H1 (cell line): ENCODE data around the gene PROSER2. TPM values are rescaled to one million over a fixed set of nuclear protein-coding genes. Genes with fewer than 3 reads are reported as not detected.

Source experiments
- CTCF ChIA-PET: fragments of 300-600 bp; sonication (Branson Sonifier 250); formaldehyde crosslinking; loops from one replicate; lab custom pipeline; 2021; ENCODE audit not compliant: partially characterized antibody; lab: Charles Lee
- POLR2A ChIA-PET: fragments of 300-600 bp; sonication (Branson Sonifier 250); formaldehyde crosslinking; loops from one replicate; lab custom pipeline; 2021; ENCODE audit warnings: inconsistent platforms; ENCODE audit not compliant: partially characterized antibody; lab: Charles Lee
- DNase-seq, 2 experiments: peaks; one replicate each; pipeline versions ENCODE4 v3.0.0 to v3.0.0-alpha.2; 2010 to 2022; ENCODE audit warnings: low spot score in 2 of 2, low read depth in 1 of 2, mixed read lengths in 1 of 2
- FAIRE-seq: peaks from 2 replicates; lab custom pipeline; 2011; peaks lifted over from hg19 to GRCh38; lab: Jason Lieb, UNC
- H2AFZ ChIP-seq: 2 replicates; pipeline ENCODE4 v1.8.1; 2012; ENCODE audit warnings: low read length, inconsistent platforms
- H2AK5ac ChIP-seq: 2 replicates; pipeline ENCODE4 v1.6.1; 2013; ENCODE audit warnings: low read depth, low read length
- H2BK120ac ChIP-seq: replicated peaks from 2 replicates; pipeline ENCODE3; 2013; ENCODE audit warnings: low read depth, low read length, inconsistent platforms
- H2BK12ac ChIP-seq: 2 replicates; pipeline ENCODE4 v1.6.1; 2013; ENCODE audit warnings: low read depth, low read length
- H2BK15ac ChIP-seq: 2 replicates; pipeline ENCODE4 v1.6.1; 2013; ENCODE audit warnings: low read length
- H2BK20ac ChIP-seq: 2 replicates; pipeline ENCODE4 v1.6.1; 2013; ENCODE audit warnings: low read length
- H2BK5ac ChIP-seq: 2 replicates; pipeline ENCODE4 v1.6.1; 2013; ENCODE audit warnings: low read depth, low read length
- H3K14ac ChIP-seq: 2 replicates; pipeline ENCODE4 v1.6.1; 2013; ENCODE audit warnings: inconsistent platforms; ENCODE audit not compliant: insufficient read length
- H3K18ac ChIP-seq: 2 replicates; pipeline ENCODE4 v1.6.1; 2013; ENCODE audit warnings: low read length; ENCODE audit errors: extremely low read depth
- H3K23ac ChIP-seq: 2 replicates; pipeline ENCODE4 v1.6.1; 2013; ENCODE audit warnings: inconsistent platforms; ENCODE audit not compliant: insufficient read length
- H3K23me2 ChIP-seq: 2 replicates; pipeline ENCODE4 v1.6.1; 2013; ENCODE audit warnings: low read depth, low read length
- H3K27ac ChIP-seq: 2 replicates; pipeline ENCODE4 v1.6.1; 2011; ENCODE audit warnings: low read depth, low read length, inconsistent platforms
- H3K27me3 ChIP-seq, 4 experiments: replicated peaks in 1 of 4; 1 replicate in 1 of 4; 2 replicates in 3 of 4; pipeline versions ENCODE4 v1.6.1 to v1.8.1; 2011 to 2013; ENCODE audit warnings: low read length in 3 of 4, mild to moderate bottlenecking in 3 of 4, inconsistent platforms in 2 of 4, mixed read lengths in 2 of 4, moderate library complexity in 1 of 4; ENCODE audit not compliant: control insufficient read depth in 3 of 4, insufficient read depth in 3 of 4; ENCODE audit errors: extremely low read depth in 1 of 4
- H3K36me3 ChIP-seq, 4 experiments: 2 replicates each; pipeline versions ENCODE4 v1.6.1 to v1.8.1; 2011 to 2013; ENCODE audit warnings: mild to moderate bottlenecking in 4 of 4, low read length in 3 of 4, moderate library complexity in 2 of 4, control low read depth in 1 of 4, inconsistent platforms in 1 of 4; ENCODE audit not compliant: insufficient read depth in 4 of 4, control insufficient read depth in 2 of 4
- H3K4ac ChIP-seq: replicated peaks from 2 replicates; pipeline ENCODE3; 2013; ENCODE audit warnings: low read length, low read depth, mixed read lengths, inconsistent platforms; ENCODE audit not compliant: insufficient read length
- H3K4me1 ChIP-seq, 4 experiments: replicated peaks in 1 of 4; 1 replicate in 1 of 4; 2 replicates in 3 of 4; pipeline versions ENCODE4 v1.6.1 to v1.8.1; 2011 to 2013; ENCODE audit warnings: low read length in 3 of 4, inconsistent platforms in 2 of 4, mixed read lengths in 1 of 4; ENCODE audit not compliant: insufficient read depth in 4 of 4, control insufficient read depth in 3 of 4
- H3K4me2 ChIP-seq, 2 experiments: 2 replicates each; pipeline versions ENCODE4 v1.6.1 to v1.8.1; 2011 to 2013; ENCODE audit warnings: low read depth in 2 of 2, low read length in 2 of 2, control low read depth in 1 of 2, inconsistent platforms in 1 of 2, mild to moderate bottlenecking in 1 of 2; ENCODE audit not compliant: insufficient read depth in 1 of 2
- H3K4me3 ChIP-seq, 4 experiments: fragments of 200-600, 300-600 bp in 1 of 4; sonication (generic), shearing (Covaris generic), sonication (Bioruptor Twin) in 1 of 4; 2 replicates each; pipeline versions ENCODE4 v1.5.1 to v1.8.1; 2011 to 2016; ENCODE audit warnings: low read length in 4 of 4, low read depth in 3 of 4, control low read depth in 2 of 4, inconsistent platforms in 2 of 4, mild to moderate bottlenecking in 2 of 4, mixed read lengths in 1 of 4, moderate library complexity in 1 of 4; ENCODE audit not compliant: insufficient read depth in 2 of 4; ENCODE audit errors: extremely low read depth in 1 of 4
- H3K56ac ChIP-seq: replicated peaks from 2 replicates; pipeline ENCODE3; 2013; ENCODE audit warnings: low read depth, mild to moderate bottlenecking, mixed read lengths, low read length, inconsistent platforms; ENCODE audit not compliant: insufficient read length
- H3K79me1 ChIP-seq: 2 replicates; pipeline ENCODE4 v1.6.1; 2013; ENCODE audit warnings: low read depth, low read length, control low read depth
- H3K79me2 ChIP-seq, 2 experiments: 2 replicates each; pipeline versions ENCODE4 v1.6.1 to v1.8.1; 2012 to 2013; ENCODE audit warnings: low read length in 2 of 2, mild to moderate bottlenecking in 2 of 2, inconsistent platforms in 1 of 2; ENCODE audit not compliant: insufficient read depth in 2 of 2, control insufficient read depth in 1 of 2
- H3K9ac ChIP-seq, 4 experiments: replicated peaks in 1 of 4; 1 replicate in 1 of 4; 2 replicates in 3 of 4; pipeline versions ENCODE4 v1.6.1 to v1.8.1; 2011 to 2013; ENCODE audit warnings: low read depth in 3 of 4, low read length in 3 of 4, control low read depth in 2 of 4, mild to moderate bottlenecking in 2 of 4, moderate library complexity in 2 of 4, inconsistent platforms in 1 of 4; ENCODE audit errors: extremely low read depth in 1 of 4
- H3K9me3 ChIP-seq, 2 experiments: 2 replicates each; pipeline versions ENCODE4 v1.6.1 to v1.8.1; 2012 to 2013; ENCODE audit warnings: mild to moderate bottlenecking in 2 of 2, moderate library complexity in 2 of 2, control low read depth in 1 of 2, inconsistent platforms in 1 of 2, low read depth in 1 of 2, low read length in 1 of 2, mixed read lengths in 1 of 2; ENCODE audit not compliant: insufficient read depth in 2 of 2
- H4K20me1 ChIP-seq, 2 experiments: replicated peaks in 1 of 2; 2 replicates each; pipeline versions ENCODE3 to v1.8.1; 2011 to 2013; ENCODE audit warnings: inconsistent platforms in 2 of 2, low read length in 2 of 2, mild to moderate bottlenecking in 1 of 2; ENCODE audit not compliant: insufficient read depth in 2 of 2, control insufficient read depth in 1 of 2
- H4K5ac ChIP-seq: 2 replicates; pipeline ENCODE4 v1.6.1; 2013; ENCODE audit warnings: low read length, low read depth, mixed read lengths, inconsistent platforms; ENCODE audit not compliant: insufficient read length
- H4K8ac ChIP-seq: 2 replicates; pipeline ENCODE4 v1.8.0; 2013; ENCODE audit warnings: mild to moderate bottlenecking, moderate library complexity, low read length, inconsistent platforms; ENCODE audit not compliant: insufficient read depth; ENCODE audit errors: extremely low read depth
- H4K91ac ChIP-seq: replicated peaks from 2 replicates; pipeline ENCODE3; 2013; ENCODE audit warnings: low read length, mixed read lengths, inconsistent platforms; ENCODE audit not compliant: insufficient read length
- EP300 ChIP-seq, 2 experiments: IDR thresholded peaks; 1 replicate in 1 of 2; 2 replicates in 1 of 2; pipeline ENCODE4 v1.6.1; 2011 to 2012; ENCODE audit warnings: low read depth in 2 of 2, low read length in 2 of 2, mild to moderate bottlenecking in 2 of 2, borderline replicate concordance in 1 of 2, inconsistent platforms in 1 of 2, moderate library complexity in 1 of 2
- HDAC2 ChIP-seq, 2 experiments: fragments of 300-600 bp in 1 of 2; sonication (generic) in 1 of 2; IDR thresholded peaks; 2 replicates each; pipeline ENCODE4 v1.6.1; 2011 to 2012; ENCODE audit warnings: low read depth in 2 of 2, low read length in 2 of 2, mild to moderate bottlenecking in 2 of 2, moderate library complexity in 2 of 2, borderline replicate concordance in 1 of 2, inconsistent platforms in 1 of 2
- POLR2A ChIP-seq, 2 experiments: IDR thresholded peaks; 1 replicate in 1 of 2; 2 replicates in 1 of 2; pipeline ENCODE4 v1.6.1; 2011; ENCODE audit warnings: low read depth in 2 of 2, low read length in 2 of 2, mild to moderate bottlenecking in 2 of 2; ENCODE audit errors: control extremely low read depth in 1 of 2
- POLR2AphosphoS5 ChIP-seq: IDR thresholded peaks from 2 replicates; pipeline ENCODE4 v1.6.1; 2011; ENCODE audit warnings: low read depth, low read length
- RBBP5 ChIP-seq: IDR thresholded peaks from 2 replicates; pipeline ENCODE4 v1.7.1; 2012; ENCODE audit warnings: low read depth, mild to moderate bottlenecking, inconsistent platforms, low read length, moderate library complexity, borderline replicate concordance
- WGBS, 2 experiments: shearing (Covaris generic) in 1 of 2; methylation state at CpG; one replicate each; pipeline versions ENCODE4 v1.1.6 to v1.1.7; 2013 to 2015; ENCODE audit warnings: low lambda C conversion rate in 2 of 2, mixed read lengths in 2 of 2, inconsistent platforms in 1 of 2, low coverage in 1 of 2, missing lambda C conversion rate in 1 of 2; ENCODE audit not compliant: insufficient replicate concordance in 2 of 2, insufficient coverage in 1 of 2, insufficient read length in 1 of 2; ENCODE audit errors: extremely low coverage in 1 of 2, missing lambda C conversion rate in 1 of 2; 5-methylcytosine and 5-hydroxymethylcytosine counted together
- long read RNA-seq, 2 experiments: library from RNA in 1 of 2; library from capped mRNA in 1 of 2; stranded (forward); transcript quantifications; one replicate each; pipeline ENCODE4 v2.0.0, GENCODE V29; 2021; ENCODE audit warnings: inconsistent platforms in 1 of 2
- polyA minus RNA-seq, 3 experiments: library from RNA; depleted of rRNA, polyadenylated mRNA; stranded (reverse); fragments of >200 nt; gene quantifications; 1 replicate in 2 of 3; 2 replicates in 1 of 3; pipeline ENCODE4 v1.2.3, GENCODE V29; 2011
- polyA plus RNA-seq, 7 experiments: library from polyadenylated mRNA; depleted of rRNA in 3 of 7; stranded (reverse) in 5 of 7; unstranded in 2 of 7; fragments of >200 nt in 5 of 7; fragments of 200-250 nt in 2 of 7; gene quantifications; 1 replicate in 5 of 7; 2 replicates in 1 of 7; 4 replicates in 1 of 7; pipeline versions ENCODE4 v1.2.1 to v1.2.3, GENCODE V29; 2011 to 2013; ENCODE audit warnings: missing spikeins in 2 of 7, mixed read lengths in 2 of 7
- total RNA-seq: library from RNA; stranded (reverse); fragmentation: NEBNext Ultra II Directional; extraction: Animal tissue kit (Norgen Biotek cat#: 25700); gene quantifications from 2 replicates; pipeline ENCODE4 v1.2.1, GENCODE V29; 2021

Gene PROSER2, protein sequence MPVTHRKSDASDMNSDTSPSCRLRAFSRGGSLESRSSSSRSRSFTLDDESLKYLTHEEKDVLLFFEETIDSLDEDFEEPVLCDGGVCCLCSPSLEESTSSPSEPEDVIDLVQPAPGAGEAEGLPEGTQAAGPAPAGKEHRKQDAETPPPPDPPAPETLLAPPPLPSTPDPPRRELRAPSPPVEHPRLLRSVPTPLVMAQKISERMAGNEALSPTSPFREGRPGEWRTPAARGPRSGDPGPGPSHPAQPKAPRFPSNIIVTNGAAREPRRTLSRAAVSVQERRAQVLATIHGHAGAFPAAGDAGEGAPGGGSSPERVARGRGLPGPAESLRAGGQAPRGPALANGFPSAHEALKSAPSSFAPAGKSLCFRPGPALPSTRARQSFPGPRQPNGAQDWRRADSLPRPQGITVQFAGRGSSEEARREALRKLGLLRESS
- 11.6 and 13.7 TPM in 2 replicates for total RNA-seq
- polyA plus RNA-seq (2011; rRNA removed): 3.9 and 6.5 TPM in 2 replicates
- polyA plus RNA-seq (2011; cell fraction: cytosol; rRNA removed): 4.2 TPM
- 5.3 TPM for polyA plus RNA-seq (2011; cell fraction: nucleus; rRNA removed)
- polyA plus RNA-seq (2012, experiment 1 of 2): 5.9 to 7.9 TPM (median 7.2 TPM) in 4 replicates
- polyA plus RNA-seq (2012, experiment 2 of 2): 6.4 TPM
- polyA plus RNA-seq (2013, experiment 1 of 2): 4.6 TPM
- 4.6 TPM for polyA plus RNA-seq (2013, experiment 2 of 2)
- 3.7 and 5.5 TPM in 2 replicates for polyA minus RNA-seq (2011; rRNA and poly(A)+ RNA removed)
- polyA minus RNA-seq (2011; cell fraction: cytosol; rRNA and poly(A)+ RNA removed): 3.1 TPM
- polyA minus RNA-seq (2011; cell fraction: nucleus; rRNA and poly(A)+ RNA removed): 4.1 TPM
- long read RNA-seq, experiment 1, transcript PROSER2-202 (1 exons, 1,232 nt): major isoform, 6 of 12 reads
- long read RNA-seq, experiment 1, partial matches to known transcripts: 2 of 12 reads
- long read RNA-seq, experiment 1, other reads (novel, unspliced or antisense): 3 of 12 reads
- long read RNA-seq, experiment 2: 0 reads

GRCh38 chr10:11823122-11823988 is at the start of gene PROSER2:
Gene PROSER2, plus strand, starts transcription at chr10:11823356. Its CDS starts 28,722 bp downstream, at chr10:11852078.
- H2BK15ac ChIP-seq: no peak within 1 kb of the TSS
- H4K91ac ChIP-seq: no peak within 1 kb of the TSS
- peak within 1 kb of the TSS; percentile 53 to 74 for H3K4me2 ChIP-seq
- H3K27ac ChIP-seq: no peak within 1 kb of the TSS; the same call in 1 of the 2 replicates
- FAIRE-seq: no peak
- H3K14ac ChIP-seq: no peak within 1 kb of the TSS
- H3K4me3 ChIP-seq: peak within 1 kb of the TSS; percentile 70 to 96 (median 71)
- 0 out of 2 replicates have a peak, but pooled peaks cover 2% of the 10 kb centered on the region for H3K79me1 ChIP-seq
- H2BK20ac ChIP-seq: 0 out of 2 replicates have a peak within 1 kb of the TSS, but pooled peaks have one; percentile 16
- peak in 1 of 2 experiments; percentile 76 for DNase-seq
- H2AFZ ChIP-seq: peak within 1 kb of the TSS; percentile 18; the same call in 1 of the 2 replicates
- H3K18ac ChIP-seq: no peak within 1 kb of the TSS; the same call in none of the 2 replicates
- H2AK5ac ChIP-seq: no peak within 1 kb of the TSS
- no peak within 1 kb of the TSS for H3K23ac ChIP-seq
- WGBS, 2 experiments: 3% methylated on average over 67 of the region's 114 CpGs; no CpG with 5 or more reads in 1 of the 2 experiments
- CTCF ChIA-PET: interaction anchor here (0.8 to 6.7 kb wide), 7 partner anchors 8 to 59 kb away, joined by 3 to 55 read pairs (median 7); no protein-coding TSS in a partner anchor
- H4K20me1 ChIP-seq: no peaks in the 10 kb centered on the region
- H3K56ac ChIP-seq: no peak within 1 kb of the TSS
- POLR2A ChIA-PET: interaction anchor here (0.6 to 1.6 kb wide), 2 partner anchors 9 to 12 kb away, joined by 3 read pairs; no protein-coding TSS in a partner anchor
- H3K23me2 ChIP-seq: no peaks in the 10 kb centered on the region; the same call in 1 of the 2 replicates
- no peak within 1 kb of the TSS for H3K4ac ChIP-seq
- no peaks in the 10 kb centered on the region for H3K9me3 ChIP-seq
- H3K36me3 ChIP-seq: no peaks in the 10 kb centered on the region
- H3K79me2 ChIP-seq: peaks cover 0 to 23% of the 10 kb centered on the region in 2 experiments; a peak in 3 of 4 replicates
- peak within 1 kb of the TSS; percentile 85 for H4K8ac ChIP-seq
- peaks cover 0 to 3% (median 0%) of the 10 kb centered on the region in 4 experiments; a peak in 2 of 7 replicates for H3K27me3 ChIP-seq
- H3K4me1 ChIP-seq: no peaks in the 10 kb centered on the region
- H3K9ac ChIP-seq: peak within 1 kb of the TSS; percentile 29 to 70 (median 46); a peak in 6 of 7 replicates
- H2BK5ac ChIP-seq: no peak within 1 kb of the TSS
- H2BK12ac ChIP-seq: no peak within 1 kb of the TSS
- H2BK120ac ChIP-seq: no peak within 1 kb of the TSS
- H4K5ac ChIP-seq: no peak within 1 kb of the TSS
- TF ChIP-seq RBBP5: peak; percentile 93; the same call in 1 of the 2 replicates
- TF ChIP-seq EP300 (IDR thresholded peaks at IDR 0.05; ENCODE audit: borderline replicate concordance in 1 of 2, low read depth in 2 of 2, low read length in 2 of 2): no peak
- peak; percentile 9 to 11; a peak in 1 of 4 replicates for TF ChIP-seq HDAC2 (IDR thresholded peaks at IDR 0.05; ENCODE audit: borderline replicate concordance in 1 of 2, low read depth in 2 of 2, low read length in 2 of 2)
- TF ChIP-seq POLR2AphosphoS5: peak; percentile 40; the same call in 1 of the 2 replicates
- peak in 1 of 2 experiments; percentile 26; a peak in 1 of 3 replicates for TF ChIP-seq POLR2A (IDR thresholded peaks at IDR 0.05; ENCODE audit: control extremely low read depth in 1 of 2, low read depth in 2 of 2, low read length in 2 of 2)
